K562 (cell line): ENCODE results near the gene PDE6B. TPM values are rescaled to one million over a fixed set of nuclear protein-coding genes. Genes with fewer than 3 reads are reported as not detected.

Experiments
- ATAC-seq: fragments of 200-7000 bp; cut with Tn5 transposase; 3 replicates; pipeline ENCODE4 v1.9.1; 2020; ENCODE audit warnings: moderate library complexity
- BruUV-seq: library from RNA; stranded (reverse); fragments of 400-500 nt; replicated peaks from 2 replicates; lab custom pipeline; 2021; lab: Mats Ljungman, UMichigan
- CTCF ChIA-PET: fragments of 300-600 bp; formaldehyde crosslinking; extraction: SDS; loops from one replicate; lab custom pipeline; 2021; ENCODE audit warnings: low intra/inter-chr PET ratio; lab: Yijun Ruan, JAX
- POLR2A ChIA-PET: fragments of 300-600, 350-650 bp; sonication (Branson Sonifier 250); formaldehyde crosslinking; extraction: SDS; loops from one replicate; lab custom pipeline; 2021; ENCODE audit warnings: antibody characterized with exemption, inconsistent platforms; lab: Yijun Ruan, JAX
- DNase-seq, 4 experiments: peaks; one replicate each; pipeline versions ENCODE4 v3.0.0 to v3.0.0-alpha.2; 2011 to 2018; ENCODE audit warnings: low spot score in 3 of 4, mixed read lengths in 3 of 4; ENCODE audit errors: extremely low read depth in 1 of 4
- FAIRE-seq: peaks from 2 replicates; lab custom pipeline; 2011; peaks lifted over from hg19 to GRCh38; lab: Jason Lieb, UNC
- H2AFZ ChIP-seq: 2 replicates; pipeline ENCODE4 v1.6.0; 2011; ENCODE audit warnings: low read depth, low read length, control low read depth, inconsistent platforms
- H3K27ac ChIP-seq: fragments of 200-600 bp; 3 replicates; pipeline ENCODE4 v1.8.0; 2011; ENCODE audit warnings: low read depth, mild to moderate bottlenecking, control low read depth, inconsistent platforms, low read length, moderate library complexity, mixed read lengths; ENCODE audit errors: extremely low read depth
- H3K27me3 ChIP-seq, 2 experiments: fragments of 300-600 bp in 1 of 2; 2 replicates in 1 of 2; 3 replicates in 1 of 2; pipeline versions ENCODE4 v1.6.0 to v1.8.0; 2011; ENCODE audit warnings: inconsistent platforms in 2 of 2, low read length in 2 of 2, mild to moderate bottlenecking in 1 of 2, mixed read lengths in 1 of 2, moderate library complexity in 1 of 2; ENCODE audit not compliant: control insufficient read depth in 2 of 2, insufficient read depth in 2 of 2
- H3K36me3 ChIP-seq: fragments of 300-600 bp; 3 replicates; pipeline ENCODE4 v1.8.0; 2011; ENCODE audit warnings: mild to moderate bottlenecking, low read length, inconsistent platforms; ENCODE audit not compliant: control insufficient read depth, insufficient read depth
- H3K4me1 ChIP-seq, 2 experiments: fragments of 200-600 bp in 1 of 2; replicated peaks in 1 of 2; 2 replicates in 1 of 2; 3 replicates in 1 of 2; pipeline versions ENCODE4 v1.5.1 to v1.8.0; 2011; ENCODE audit warnings: inconsistent platforms in 2 of 2, low read length in 2 of 2, mild to moderate bottlenecking in 1 of 2, mixed read lengths in 1 of 2, moderate library complexity in 1 of 2; ENCODE audit not compliant: control insufficient read depth in 2 of 2, insufficient read depth in 2 of 2
- H3K4me2 ChIP-seq: 2 replicates; pipeline ENCODE4 v1.6.1; 2011; ENCODE audit warnings: low read length, control low read depth, inconsistent platforms, mixed read lengths; ENCODE audit not compliant: insufficient read depth
- H3K4me3 ChIP-seq: fragments of 200-600 bp; sonication (generic), shearing (Covaris generic); 2 replicates; pipeline ENCODE4 v1.5.1; 2016; ENCODE audit warnings: control low read depth, inconsistent platforms
- H3K79me2 ChIP-seq: fragments of 200-600 bp; 3 replicates; pipeline ENCODE4 v1.8.0; 2011; ENCODE audit warnings: low read length, inconsistent platforms; ENCODE audit not compliant: control insufficient read depth, insufficient read depth
- H3K9ac ChIP-seq, 2 experiments: 2 replicates each; pipeline versions ENCODE4 v1.6.0 to v1.6.1; 2011; ENCODE audit warnings: low read depth in 2 of 2, low read length in 2 of 2, control low read depth in 1 of 2, inconsistent platforms in 1 of 2, mild to moderate bottlenecking in 1 of 2, mixed read lengths in 1 of 2; ENCODE audit not compliant: insufficient read depth in 1 of 2
- H3K9me1 ChIP-seq: one replicate; pipeline ENCODE4 v1.6.0; 2011; ENCODE audit warnings: inconsistent platforms, mild to moderate bottlenecking, low read length, moderate library complexity; ENCODE audit not compliant: control insufficient read depth, insufficient read depth
- H3K9me3 ChIP-seq: replicated peaks from 2 replicates; pipeline ENCODE4 v1.5.1; 2011; ENCODE audit warnings: low read depth, low read length, inconsistent platforms; ENCODE audit not compliant: control insufficient read depth, insufficient read depth
- H4K20me1 ChIP-seq: replicated peaks from 2 replicates; pipeline ENCODE4 v1.6.1; 2011; ENCODE audit warnings: low read length, inconsistent platforms, mixed read lengths; ENCODE audit not compliant: control insufficient read depth, insufficient read depth
- ARID4B ChIP-seq: sonication (generic); formaldehyde crosslinking; IDR thresholded peaks from 2 replicates; pipeline ENCODE4 v1.8.0; 2022; ENCODE audit warnings: mild to moderate bottlenecking, missing genetic modification reagents
- BMI1 ChIP-seq: fragments of 150-350 bp; IDR thresholded peaks from 2 replicates; pipeline ENCODE4 v1.6.1; 2014; ENCODE audit warnings: low read length
- CGGBP1 ChIP-seq: fragments of 250-450 bp; sonication (Bioruptor Pico); IDR thresholded peaks from 2 replicates; pipeline ENCODE4 v1.9.0; 2021; ENCODE audit warnings: mild to moderate bottlenecking
- E2F4 ChIP-seq: sonication (generic); formaldehyde crosslinking; IDR thresholded peaks from 2 replicates; pipeline ENCODE4 v1.8.0; 2022; ENCODE audit warnings: mild to moderate bottlenecking, low read depth, missing genetic modification reagents
- E2F6 ChIP-seq, 2 experiments: IDR thresholded peaks; 2 replicates each; pipeline ENCODE4 v1.6.1; 2011; ENCODE audit warnings: borderline replicate concordance in 1 of 2, control low read depth in 1 of 2, low read depth in 1 of 2, low read length in 1 of 2, mild to moderate bottlenecking in 1 of 2, mixed read lengths in 1 of 2, moderate library complexity in 1 of 2; ENCODE audit not compliant: insufficient read depth in 1 of 2, insufficient read length in 1 of 2, poor library complexity in 1 of 2, severe bottlenecking in 1 of 2; ENCODE audit errors: extremely low read depth in 1 of 2
- FOXJ3 ChIP-seq: sonication (generic); formaldehyde crosslinking; IDR thresholded peaks from 2 replicates; pipeline ENCODE4 v1.4.0; 2020; ENCODE audit warnings: mild to moderate bottlenecking, missing genetic modification reagents
- MTF1 ChIP-seq: fragments of 250-450 bp; sonication (Bioruptor Pico); IDR thresholded peaks from 2 replicates; pipeline ENCODE4 v1.9.0; 2021; ENCODE audit warnings: moderate library complexity, mild to moderate bottlenecking, inconsistent platforms, borderline replicate concordance
- NR1H2 ChIP-seq: sonication (generic); formaldehyde crosslinking; IDR thresholded peaks from 2 replicates; pipeline ENCODE4 v1.4.0; 2020; ENCODE audit warnings: mild to moderate bottlenecking, missing genetic modification reagents
- PHF8 ChIP-seq: fragments of 200-600 bp; sonication (generic); IDR thresholded peaks from 2 replicates; pipeline ENCODE4 v1.6.1; 2012; ENCODE audit warnings: mixed run types, mild to moderate bottlenecking, inconsistent platforms, low read length, moderate library complexity, borderline replicate concordance
- RBBP5 ChIP-seq: fragments of 200-600 bp; sonication (generic); IDR thresholded peaks from 2 replicates; pipeline ENCODE4 v1.6.1; 2012; ENCODE audit warnings: borderline replicate concordance, mild to moderate bottlenecking, low read length, control low read depth, inconsistent platforms; ENCODE audit not compliant: insufficient read depth, poor library complexity, severe bottlenecking
- USF1 ChIP-seq: sonication (generic); formaldehyde crosslinking; IDR thresholded peaks from 2 replicates; pipeline ENCODE4 v1.9.0; 2022; ENCODE audit warnings: mild to moderate bottlenecking, missing genetic modification reagents
- ZC3H8 ChIP-seq: fragments of 450-650 bp; IDR thresholded peaks from 2 replicates; pipeline ENCODE4 v1.6.1; 2017
- ZFP36 ChIP-seq: fragments of 150-350 bp; IDR thresholded peaks from 2 replicates; pipeline ENCODE4 v1.6.1; 2018; ENCODE audit warnings: low read length, low read depth; ENCODE audit not compliant: partially characterized antibody
- ZNF133 ChIP-seq: fragments of 250-450 bp; sonication (Bioruptor Pico); IDR thresholded peaks from 2 replicates; pipeline ENCODE4 v1.4.0; 2020; ENCODE audit warnings: mild to moderate bottlenecking
- ZSCAN29 ChIP-seq: fragments of 450-650 bp; IDR thresholded peaks from 2 replicates; pipeline ENCODE4 v1.6.1; 2017
- WGBS: fragments of 100-300 bp; shearing (Covaris generic); methylation state at CpG from one replicate; pipeline ENCODE4 v1.1.6; 2016; ENCODE audit warnings: low coverage, mixed read lengths; ENCODE audit not compliant: insufficient coverage; ENCODE audit errors: missing lambda C conversion rate; 5-methylcytosine and 5-hydroxymethylcytosine counted together
- in situ Hi-C: fragments of 300-500 bp; cut with MboI; formaldehyde crosslinking; loops from 4 replicates; pipeline ENCODE4 v1.15.0; 2018; ENCODE audit warnings: inconsistent platforms, mixed read lengths
- intact Hi-C: fragments of 100-400 bp; cut with micrococcal nuclease; formaldehyde crosslinking; loops from 2 replicates; pipeline ENCODE4 v1.14.2; 2022
- polyA plus RNA-seq, 8 experiments: library from polyadenylated mRNA; depleted of rRNA in 4 of 8; stranded (reverse) in 5 of 8; unstranded in 3 of 8; fragments of >200 nt; fragmentation: Nextera tagmentation in 2 of 8; fragmentation: Illumina TruSeq in 1 of 8; extraction: Ambion mirVana in 2 of 8; extraction: Trizol in 1 of 8; gene quantifications; 2 replicates each; pipeline versions ENCODE4 v1.2.1 to v1.2.3, GENCODE V29; 2011 to 2014; ENCODE audit warnings: inconsistent platforms in 1 of 8, missing spikeins in 1 of 8
- total RNA-seq, 7 experiments: library from RNA; depleted of rRNA in 6 of 7; stranded (reverse); fragments of >200 nt in 6 of 7; fragmentation: Illumina TruSeq in 2 of 7; extraction: Trizol in 2 of 7; gene quantifications; 2 replicates each; pipeline versions ENCODE4 v1.2.1 to v1.2.3, GENCODE V29; 2011 to 2021; ENCODE audit warnings: low replicate concordance in 1 of 7

PDE6B gene
- total and polyA plus RNA-seq, 9 of the 15 experiments (the other 6 are each of a cell fraction or from before 2014, with no cell fraction given): 0.04 TPM; not detected in 8

- in situ Hi-C loops (no loop called here), intact Hi-C loops (no loop called here)
- WGBS: 1% methylated on average over 21 of the region's 23 CpGs
- Histone ChIP-seq H3K9me1 (no peaks in the 10 kb centered on the region), H3K27ac (no peak overlapping the region), H4K20me1 (no peaks in the 10 kb centered on the region), H3K9me3 (no peaks in the 10 kb centered on the region; the same call in 1 of the 2 replicates), H3K9ac (no peak overlapping the region), H3K27me3 (peaks cover 23 to 61% of the 10 kb centered on the region in 2 experiments), H3K4me3 (no peak overlapping the region), H3K4me1 (peaks cover 0 to 17% of the 10 kb centered on the region in 2 experiments; a peak in 1 of 5 replicates), H3K36me3 (no peaks in the 10 kb centered on the region), H3K79me2 (no peaks in the 10 kb centered on the region), H3K4me2 (no peak overlapping the region), H2AFZ (no peak overlapping the region)
- no peak for FAIRE-seq
- CTCF ChIA-PET: no interaction called here
- no TSS peak for BruUV-seq
- no peak; the same call in 2 of the 3 replicates for ATAC-seq
- DNase-seq: no peak
- POLR2A ChIA-PET: no interaction called here
- TF ChIP-seq RBBP5 (no peak), E2F4 (CRISPR knock-in tag) (no peak), ZC3H8 (no peak), ARID4B (no peak), MTF1 (CRISPR knock-in tag) (no peak), BMI1 (no peak), ZFP36 (no peak), ZNF133 (no peak), E2F6 (IDR thresholded peaks at IDR 0.05; ENCODE audit: borderline replicate concordance in 1 of 2, extremely low read depth in 1 of 2, insufficient read depth in 1 of 2, insufficient read length in 1 of 2, low read depth in 1 of 2, low read length in 1 of 2, poor library complexity in 1 of 2, severe bottlenecking in 1 of 2) (no peak), CGGBP1 (CRISPR knock-in tag) (no peak), FOXJ3 (CRISPR knock-in tag) (no peak), USF1 (no peak), PHF8 (no peak), ZSCAN29 (no peak), NR1H2 (no peak)
Measured at GRCh38 chr4:634599-634985, 9.2 kb downstream of the PDE6B start.
